ENCODE data around the gene VAMP7. TPM values are rescaled to one million over a fixed set of nuclear protein-coding genes. Genes with fewer than 3 reads are reported as not detected.

The VAMP7 gene
- total RNA-seq, 2 experiments from 2014 or later: 30.5 to 30.7 TPM

DNA sequence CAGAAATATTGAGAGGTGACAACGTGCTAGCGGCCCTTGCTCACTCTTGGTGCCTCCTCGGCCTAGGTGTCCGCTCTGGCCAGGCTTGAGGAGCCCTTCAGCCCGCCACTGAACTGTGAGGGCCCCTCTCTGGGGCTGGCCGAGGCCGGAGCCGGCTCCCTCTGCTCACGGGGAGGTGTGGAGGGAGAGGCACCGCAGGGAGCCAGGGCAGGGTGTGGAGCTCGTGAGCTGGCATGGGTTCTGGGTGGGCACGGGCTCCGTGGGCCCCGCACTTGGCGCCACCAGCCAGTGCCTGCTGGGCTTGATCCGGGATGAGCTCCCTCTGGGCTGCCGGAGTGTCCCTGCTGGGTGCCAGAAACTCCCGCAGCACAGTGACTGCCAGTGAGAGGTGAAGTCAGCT, 16.0 kb upstream of the VAMP7 start:
- no peaks in the 10 kb centered on the region for H3K36me3 Mint-ChIP-seq (ENCODE audit: low read depth)
- H3K27me3 Mint-ChIP-seq: no peaks in the 10 kb centered on the region
- intact Hi-C loops (cut with micrococcal nuclease): no loop called here
- DNase-seq (no peak), ATAC-seq (no peak)
- POLR2A ChIA-PET: no interaction called here
- CTCF ChIA-PET: no interaction called here
- no peaks in the 10 kb centered on the region for H3K4me1 Mint-ChIP-seq (ENCODE audit: low read depth)
- no peak overlapping the region for H3K4me3 Mint-ChIP-seq
- H3K9me3 Mint-ChIP-seq: peaks cover 7% of the 10 kb centered on the region
- TF ChIP-seq, protein P1, sequence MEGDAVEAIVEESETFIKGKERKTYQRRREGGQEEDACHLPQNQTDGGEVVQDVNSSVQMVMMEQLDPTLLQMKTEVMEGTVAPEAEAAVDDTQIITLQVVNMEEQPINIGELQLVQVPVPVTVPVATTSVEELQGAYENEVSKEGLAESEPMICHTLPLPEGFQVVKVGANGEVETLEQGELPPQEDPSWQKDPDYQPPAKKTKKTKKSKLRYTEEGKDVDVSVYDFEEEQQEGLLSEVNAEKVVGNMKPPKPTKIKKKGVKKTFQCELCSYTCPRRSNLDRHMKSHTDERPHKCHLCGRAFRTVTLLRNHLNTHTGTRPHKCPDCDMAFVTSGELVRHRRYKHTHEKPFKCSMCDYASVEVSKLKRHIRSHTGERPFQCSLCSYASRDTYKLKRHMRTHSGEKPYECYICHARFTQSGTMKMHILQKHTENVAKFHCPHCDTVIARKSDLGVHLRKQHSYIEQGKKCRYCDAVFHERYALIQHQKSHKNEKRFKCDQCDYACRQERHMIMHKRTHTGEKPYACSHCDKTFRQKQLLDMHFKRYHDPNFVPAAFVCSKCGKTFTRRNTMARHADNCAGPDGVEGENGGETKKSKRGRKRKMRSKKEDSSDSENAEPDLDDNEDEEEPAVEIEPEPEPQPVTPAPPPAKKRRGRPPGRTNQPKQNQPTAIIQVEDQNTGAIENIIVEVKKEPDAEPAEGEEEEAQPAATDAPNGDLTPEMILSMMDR (IDR thresholded peaks at IDR 0.05): no peak
- H3K27ac Mint-ChIP-seq: no peak overlapping the region

GRCh38 chrX:155867821-155868220, 13.3 kb upstream of the VAMP7 start:
- Mint-ChIP-seq H3K4me3 (no peak overlapping the region), H3K9me3 (peaks cover 7% of the 10 kb centered on the region), H3K27me3 (no peaks in the 10 kb centered on the region), H3K4me1 (ENCODE audit: low read depth) (no peaks in the 10 kb centered on the region), H3K27ac (no peak overlapping the region), H3K36me3 (ENCODE audit: low read depth) (no peaks in the 10 kb centered on the region)
- ChIA-PET CTCF (no interaction called here), POLR2A (no interaction called here)
- TF ChIP-seq, protein P1 (IDR thresholded peaks at IDR 0.05): no peak
- ATAC-seq (no peak), DNase-seq (no peak)
- intact Hi-C loops (cut with micrococcal nuclease): no loop called here

DNA sequence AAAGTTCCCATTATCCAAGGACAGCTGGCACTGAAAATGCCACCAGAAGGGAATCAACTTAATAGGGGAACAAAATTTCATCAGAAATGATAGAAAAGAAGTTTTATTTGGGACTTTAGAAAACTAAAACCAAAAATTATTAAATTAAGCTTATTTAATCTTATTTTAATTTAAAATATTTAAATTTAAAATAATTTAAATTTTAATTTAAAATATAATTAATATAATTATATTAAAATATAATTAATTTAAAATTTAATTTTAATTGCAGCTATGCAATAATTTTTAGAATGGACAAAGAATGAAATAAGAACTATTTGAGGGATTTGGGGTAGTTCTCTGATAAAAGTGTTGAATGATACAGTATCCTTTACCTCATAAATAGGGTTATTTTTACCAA, 10.2 kb upstream of the VAMP7 start:
- ChIA-PET POLR2A (no interaction called here), CTCF (no interaction called here)
- Mint-ChIP-seq H3K27me3 (peaks cover 17% of the 10 kb centered on the region), H3K4me3 (no peak overlapping the region), H3K4me1 (ENCODE audit: low read depth) (peaks cover 3% of the 10 kb centered on the region), H3K9me3 (peaks cover 7% of the 10 kb centered on the region), H3K27ac (no peak overlapping the region), H3K36me3 (ENCODE audit: low read depth) (no peaks in the 10 kb centered on the region)
- no peak for ATAC-seq
- TF ChIP-seq, protein P1 (IDR thresholded peaks at IDR 0.05): no peak
- no peak for DNase-seq
- intact Hi-C loops (cut with micrococcal nuclease): no loop called here

DNA sequence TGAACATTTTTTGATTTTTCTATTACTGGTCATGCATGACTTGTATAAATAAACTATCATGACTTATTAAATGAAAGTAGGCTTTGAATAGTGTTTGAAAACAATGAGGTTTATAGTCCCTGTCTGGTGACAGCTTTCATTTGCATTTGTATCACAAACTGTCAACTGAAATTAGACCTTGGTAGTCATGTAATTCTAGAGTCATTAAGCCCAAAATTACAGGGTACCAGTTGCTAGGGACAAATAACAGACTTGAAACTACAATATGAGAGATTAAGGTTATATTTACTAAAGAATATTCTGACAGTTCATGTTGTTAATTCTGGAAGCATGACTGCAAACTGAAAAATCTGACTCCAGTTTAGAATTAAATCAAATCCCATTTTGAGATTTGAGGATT, 9.2 kb upstream of the VAMP7 start:
- H3K4me1 Mint-ChIP-seq (ENCODE audit: low read depth): peaks cover 3% of the 10 kb centered on the region
- H3K9me3 Mint-ChIP-seq: peaks cover 7% of the 10 kb centered on the region
- CTCF ChIA-PET: no interaction called here
- H3K36me3 Mint-ChIP-seq (ENCODE audit: low read depth): no peaks in the 10 kb centered on the region
- peaks cover 17% of the 10 kb centered on the region for H3K27me3 Mint-ChIP-seq
- H3K4me3 Mint-ChIP-seq: no peak overlapping the region
- POLR2A ChIA-PET: no interaction called here
- H3K27ac Mint-ChIP-seq: no peak overlapping the region
- DNase-seq (no peak), ATAC-seq (no peak)
- intact Hi-C loops (cut with micrococcal nuclease): no loop called here
- TF ChIP-seq, protein P1 (IDR thresholded peaks at IDR 0.05): no peak

- Mint-ChIP-seq H3K4me1 (ENCODE audit: low read depth) (peaks cover 3% of the 10 kb centered on the region), H3K27me3 (peaks cover 17% of the 10 kb centered on the region), H3K9me3 (peaks cover 3% of the 10 kb centered on the region), H3K4me3 (no peak overlapping the region), H3K27ac (no peak overlapping the region), H3K36me3 (ENCODE audit: low read depth) (no peaks in the 10 kb centered on the region)
- intact Hi-C loops (cut with micrococcal nuclease): no loop called here
- TF ChIP-seq, protein P1 (IDR thresholded peaks at IDR 0.05): no peak
- CTCF ChIA-PET: no interaction called here
- DNase-seq: no peak
- ATAC-seq: no peak
- POLR2A ChIA-PET: no interaction called here
Measured at GRCh38 chrX:155873188-155873587, 8.0 kb upstream of the VAMP7 start.

Measured in activated CD8-positive, alpha-beta T cell treated with anti-CD3 and anti-CD28 coated beads for 36 hours (primary cell).